Stimulated activated CD8-positive, alpha-beta memory T cell treated with anti-CD3 and anti-CD28 coated beads, Interleukin-7, amount 100 ng/mL, for 24 hours (primary cell): ENCODE results near the gene CD40.

Experiments used
- DNase-seq: peaks from one replicate; pipeline ENCODE4 v3.0.0-alpha.2; 2020; ENCODE audit warnings: low read depth

CD40 gene

GRCh38 chr20:46172961-46173536 lies 54.9 kb downstream of the CD40 start:
- DNase-seq = no peak

- DNase-seq = no peak
Measured at GRCh38 chr20:46173652-46174468, 55.7 kb downstream of the CD40 start.

GRCh38 chr20:46174469-46175126 lies 56.5 kb downstream of the CD40 start:
- DNase-seq = peak; percentile 50

- DNase-seq = no peak
Measured at GRCh38 chr20:46175127-46175494, 57.0 kb downstream of the CD40 start.

GRCh38 chr20:46176739-46177378 lies 58.7 kb downstream of the CD40 start:
- DNase-seq = no peak

- no peak for DNase-seq
Measured at GRCh38 chr20:46177768-46178167, 59.7 kb downstream of the CD40 start.

GRCh38 chr20:46178891-46179290 lies 60.8 kb downstream of the CD40 start:
- DNase-seq = no peak
